GF-D8 (cell line): ENCODE data around the gene STARD13.

Experiments used
- DNase-seq: peaks from one replicate; lab custom pipeline; 2025; lab: John Stamatoyannopoulos, UW

The STARD13 gene

GRCh38 chr13:33277946-33278345 is 7.6 kb downstream of the STARD13 start:
- no peak for DNase-seq

GRCh38 chr13:33277037-33277740 is 8.4 kb downstream of the STARD13 start:
- DNase-seq, result no peak

- DNase-seq, result no peak
Observed at GRCh38 chr13:33276570-33276969, 9.0 kb downstream of the STARD13 start.

GRCh38 chr13:33275916-33276315 is 9.6 kb downstream of the STARD13 start:
- DNase-seq, result no peak

- no peak for DNase-seq
Observed at GRCh38 chr13:33274264-33274663, 11.3 kb downstream of the STARD13 start.

GRCh38 chr13:33272531-33273124 is 12.9 kb downstream of the STARD13 start:
- no peak for DNase-seq

GRCh38 chr13:33271759-33272158 is 13.8 kb downstream of the STARD13 start:
- DNase-seq, result no peak

GRCh38 chr13:33270895-33271538 is 14.5 kb downstream of the STARD13 start:
- DNase-seq, result no peak

- no peak for DNase-seq
Observed at GRCh38 chr13:33265607-33266006, 19.9 kb downstream of the STARD13 start.

GRCh38 chr13:33265133-33265532 is 20.4 kb downstream of the STARD13 start:
- DNase-seq, result no peak

- DNase-seq, result no peak
Observed at GRCh38 chr13:33264620-33264978, 21.0 kb downstream of the STARD13 start.

- DNase-seq, result no peak
Observed at GRCh38 chr13:33263976-33264619, 21.5 kb downstream of the STARD13 start.

GRCh38 chr13:33263484-33263883 is 22.1 kb downstream of the STARD13 start:
- no peak for DNase-seq

- DNase-seq, result no peak
Observed at GRCh38 chr13:33262997-33263396, 22.6 kb downstream of the STARD13 start.

GRCh38 chr13:33262594-33262993 is 23.0 kb downstream of the STARD13 start:
- no peak for DNase-seq

GRCh38 chr13:33262062-33262487 is 23.5 kb downstream of the STARD13 start:
- no peak for DNase-seq

- DNase-seq, result no peak
Observed at GRCh38 chr13:33261387-33262061, 24.0 kb downstream of the STARD13 start.

- no peak for DNase-seq
Observed at GRCh38 chr13:33260168-33261098, 25.1 kb downstream of the STARD13 start.

GRCh38 chr13:33259296-33259695 is 26.3 kb downstream of the STARD13 start:
- DNase-seq, result no peak

- no peak for DNase-seq
Observed at GRCh38 chr13:33258808-33259193, 26.8 kb downstream of the STARD13 start.
